Epithelial cell of prostate (primary cell): ENCODE measurements around the gene DEGS2.

Experiments used
- DNase-seq: peaks from one replicate; pipeline ENCODE4 v3.0.0-alpha.2; 2011; ENCODE audit warnings: low read depth, low spot score
- H3K27ac ChIP-seq: fragments of 450-650 bp; 2 replicates; pipeline ENCODE4 v1.5.1; 2017; ENCODE audit warnings: mild to moderate bottlenecking

The DEGS2 gene

DNA sequence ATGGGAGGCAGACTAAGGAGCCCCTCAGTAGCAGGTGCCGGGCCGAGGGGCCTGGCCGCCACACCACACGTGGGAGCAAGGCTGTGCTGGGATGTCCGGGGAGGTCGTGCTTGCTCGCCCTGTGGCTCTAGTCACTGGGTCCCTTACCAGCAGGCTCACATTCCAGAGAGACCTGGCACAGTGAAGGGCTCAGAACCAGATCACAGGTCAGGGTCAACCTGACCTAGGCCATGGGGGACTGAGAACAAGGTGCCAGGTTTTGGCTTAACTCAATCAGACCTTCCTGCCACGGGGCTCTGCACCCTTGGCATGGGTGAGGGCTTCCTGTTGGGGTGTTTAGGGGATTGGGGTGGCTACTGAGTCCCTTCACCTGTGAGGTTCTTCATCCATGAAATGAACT lies 22.3 kb downstream of the DEGS2 start:
- H3K27ac ChIP-seq, result no peak overlapping the region
- no peak for DNase-seq

GRCh38 chr14:100135784-100136183 lies 23.7 kb downstream of the DEGS2 start:
- no peak overlapping the region for H3K27ac ChIP-seq
- DNase-seq, result no peak

GRCh38 chr14:100135073-100135472 lies 24.4 kb downstream of the DEGS2 start:
- no peak overlapping the region for H3K27ac ChIP-seq
- no peak for DNase-seq

GRCh38 chr14:100134586-100134985 lies 24.9 kb downstream of the DEGS2 start:
- no peak for DNase-seq
- H3K27ac ChIP-seq, result no peak overlapping the region

GRCh38 chr14:100132903-100133510 lies 26.4 kb downstream of the DEGS2 start:
- H3K27ac ChIP-seq, result no peak overlapping the region
- no peak for DNase-seq

GRCh38 chr14:100132161-100132902 lies 27.1 kb downstream of the DEGS2 start:
- H3K27ac ChIP-seq, result no peak overlapping the region
- no peak for DNase-seq

DNA sequence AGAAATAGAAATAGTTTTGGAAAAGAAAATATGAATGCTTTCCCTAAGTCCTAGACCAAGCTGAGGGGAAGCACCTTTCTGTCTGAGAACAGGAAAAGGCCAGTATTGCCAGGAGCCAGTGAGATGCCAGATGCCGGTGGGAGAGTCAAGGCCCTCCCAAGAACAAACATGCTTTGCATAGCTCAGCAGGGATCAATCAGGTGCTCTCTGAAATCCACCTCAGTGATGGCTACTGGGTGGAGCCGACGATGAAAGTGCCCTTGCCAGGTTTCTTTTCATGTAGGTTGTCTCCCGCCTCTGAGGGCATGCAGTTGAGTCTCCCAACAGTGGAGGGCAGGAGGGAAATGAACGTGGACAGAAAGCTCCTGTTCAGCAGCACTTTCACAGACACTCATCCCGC lies 28.3 kb downstream of the DEGS2 start:
- no peak overlapping the region for H3K27ac ChIP-seq
- DNase-seq, result no peak

DNA sequence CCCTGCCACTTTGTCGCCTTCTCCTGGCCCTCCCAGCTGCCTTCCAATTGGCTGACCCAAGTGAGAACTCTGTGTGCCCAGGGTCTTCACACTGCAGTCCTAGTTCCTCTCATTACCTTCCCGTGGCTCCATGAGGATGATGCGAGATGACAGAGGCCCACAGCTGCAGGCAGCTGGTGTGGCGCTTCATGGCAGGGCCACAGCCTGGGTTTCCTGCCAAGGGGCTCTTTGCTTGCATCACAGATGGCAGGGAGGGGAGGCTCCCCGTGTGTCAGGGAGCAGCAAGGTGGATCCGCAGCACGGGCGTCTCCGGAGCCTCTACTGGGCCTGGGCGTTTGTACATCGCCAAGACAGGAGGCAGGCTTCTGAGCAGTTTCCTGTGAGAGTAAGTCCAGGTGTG lies 28.9 kb downstream of the DEGS2 start:
- no peak overlapping the region for H3K27ac ChIP-seq
- no peak for DNase-seq

- DNase-seq, result no peak
- H3K27ac ChIP-seq, result no peak overlapping the region
Measured at GRCh38 chr14:100129161-100129589, 30.3 kb downstream of the DEGS2 start.

GRCh38 chr14:100128688-100129087 lies 30.8 kb downstream of the DEGS2 start:
- DNase-seq, result no peak
- H3K27ac ChIP-seq, result no peak overlapping the region

DNA sequence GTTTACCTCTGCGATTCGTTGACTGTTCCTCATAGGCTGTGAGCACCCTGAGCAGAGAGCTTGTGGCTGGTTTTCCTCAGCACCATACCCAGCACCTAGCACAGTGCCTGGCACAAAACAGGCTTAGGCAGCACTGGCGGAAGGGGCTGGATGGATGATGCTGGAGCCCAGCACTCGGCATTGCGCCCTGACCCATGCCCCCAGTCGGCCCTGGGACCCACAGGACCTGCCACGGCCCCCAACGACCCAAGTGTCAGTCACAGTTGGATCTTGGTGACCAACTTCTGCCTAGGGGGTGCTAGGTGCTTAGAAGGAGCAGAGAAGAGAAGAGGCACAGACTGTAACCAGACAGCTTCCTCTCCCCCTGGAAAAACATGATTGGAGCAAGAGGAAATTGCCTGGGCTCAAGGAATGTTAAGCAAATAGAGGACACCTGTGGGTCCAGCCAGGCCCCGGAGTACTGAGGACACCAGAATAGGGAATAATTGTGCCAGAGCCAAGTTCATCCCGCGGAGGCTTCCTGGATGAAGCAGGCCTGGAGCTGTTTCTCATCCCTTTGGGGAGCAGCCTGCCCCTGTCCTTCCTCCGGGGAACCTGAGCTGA lies 31.5 kb downstream of the DEGS2 start:
- no peak for DNase-seq
- no peak overlapping the region for H3K27ac ChIP-seq

GRCh38 chr14:100126401-100126800 lies 33.0 kb downstream of the DEGS2 start:
- DNase-seq, result no peak
- no peak overlapping the region for H3K27ac ChIP-seq

GRCh38 chr14:100124551-100125088 lies 34.8 kb downstream of the DEGS2 start:
- no peak for DNase-seq
- no peak overlapping the region for H3K27ac ChIP-seq

- H3K27ac ChIP-seq, result no peak overlapping the region
- no peak for DNase-seq
Measured at GRCh38 chr14:100123618-100124017, 35.8 kb downstream of the DEGS2 start.

- no peak overlapping the region for H3K27ac ChIP-seq
- no peak for DNase-seq
Measured at GRCh38 chr14:100122481-100123223, 36.8 kb downstream of the DEGS2 start.

DNA sequence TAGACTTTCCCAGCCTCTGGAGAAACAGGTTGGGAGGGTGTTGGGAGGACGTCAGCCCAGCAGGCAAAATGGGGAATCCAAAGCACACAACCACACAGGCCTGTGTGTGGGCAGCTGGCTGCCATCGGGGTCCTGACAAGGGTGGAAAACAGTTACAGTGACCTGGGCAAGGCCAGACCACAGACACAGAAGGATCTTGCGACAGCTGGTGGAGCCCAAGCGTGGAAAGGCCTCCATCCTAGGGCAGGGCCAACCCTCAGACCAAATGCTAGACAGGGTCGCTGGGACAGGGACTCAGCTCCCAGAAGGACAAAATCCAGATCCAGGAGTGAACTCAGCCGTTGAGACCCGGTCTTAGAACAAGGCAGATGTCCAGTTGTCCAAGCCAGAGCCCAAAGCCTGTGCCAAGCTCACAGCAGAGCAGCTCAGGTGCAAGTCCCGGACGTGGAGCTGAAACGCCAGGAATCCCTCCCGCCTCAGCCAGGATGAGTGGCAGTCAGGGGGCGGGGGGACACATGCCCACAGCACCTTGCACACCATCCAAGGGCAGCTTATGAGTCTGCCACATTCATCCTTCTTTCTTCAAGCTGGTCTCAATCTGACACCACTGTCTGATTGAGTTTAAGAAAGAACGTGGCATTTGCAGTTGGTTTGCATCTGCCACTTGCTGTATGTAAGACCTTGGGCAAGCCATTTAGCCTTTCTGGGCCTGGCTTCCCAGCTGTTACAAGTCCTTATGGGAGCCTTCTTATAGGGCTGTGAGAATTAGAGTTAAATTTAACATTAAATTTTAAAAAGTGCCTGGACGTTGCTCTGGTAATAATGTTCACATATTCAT lies 37.6 kb downstream of the DEGS2 start:
- DNase-seq, result no peak
- H3K27ac ChIP-seq, result no peak overlapping the region

GRCh38 chr14:100120522-100121269 lies 38.7 kb downstream of the DEGS2 start:
- no peak for DNase-seq
- no peak overlapping the region for H3K27ac ChIP-seq

GRCh38 chr14:100119251-100119650 lies 40.2 kb downstream of the DEGS2 start:
- H3K27ac ChIP-seq, result no peak overlapping the region
- DNase-seq, result no peak

DNA sequence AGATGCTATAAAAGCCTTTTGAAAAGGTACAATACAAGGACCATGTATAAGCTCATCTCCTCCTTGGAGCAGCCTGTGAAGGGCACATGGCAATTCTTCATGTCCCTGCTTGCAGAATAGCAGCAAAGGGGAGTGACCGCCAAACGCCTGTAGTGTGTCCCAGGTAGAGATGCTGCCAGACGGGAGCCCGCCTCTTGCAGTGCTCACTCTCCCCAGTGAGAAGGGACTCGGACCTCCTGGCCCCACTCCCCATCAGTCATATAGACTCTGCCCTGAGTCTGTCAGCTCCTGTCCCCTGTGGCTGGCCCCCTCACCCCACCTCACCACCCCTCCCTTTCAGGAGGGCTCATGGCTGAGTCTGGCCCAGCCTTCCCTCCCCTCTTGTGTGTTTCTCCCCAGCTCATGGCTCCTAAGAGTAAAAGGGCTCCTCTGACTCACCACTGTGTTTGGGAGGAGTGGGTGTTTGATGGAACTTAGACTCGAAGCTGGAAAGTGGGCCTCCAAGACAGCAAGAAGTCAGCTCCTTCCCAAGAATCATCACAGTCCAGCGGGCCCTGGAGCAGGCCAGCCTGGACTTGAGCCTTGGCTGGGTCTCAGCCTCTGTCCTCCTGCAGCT lies 40.9 kb downstream of the DEGS2 start:
- no peak for DNase-seq
- no peak overlapping the region for H3K27ac ChIP-seq
